Mesenteric fat pad (tissue), 1 donor: ENCODE results near the gene SFXN1. TPM values are rescaled to one million over a fixed set of nuclear protein-coding genes. Genes with fewer than 3 reads are reported as not detected.

Experiments used
- DNase-seq: peaks from one replicate; pipeline ENCODE4 v3.0.0-alpha.2; 2020; ENCODE audit warnings: low spot score
- total RNA-seq: library from RNA; stranded (reverse); fragmentation: NEBNext Ultra II Directional; extraction: Animal tissue kit (Norgen Biotek cat#: 25700); gene quantifications from one replicate; pipeline ENCODE4 v1.2.1, GENCODE V29; 2021
- donor health status: DM: yes; HTN: yes; CAD: no.

SFXN1 gene
- total RNA-seq, 1 donor from 2014 or later = 21.3 TPM

DNA sequence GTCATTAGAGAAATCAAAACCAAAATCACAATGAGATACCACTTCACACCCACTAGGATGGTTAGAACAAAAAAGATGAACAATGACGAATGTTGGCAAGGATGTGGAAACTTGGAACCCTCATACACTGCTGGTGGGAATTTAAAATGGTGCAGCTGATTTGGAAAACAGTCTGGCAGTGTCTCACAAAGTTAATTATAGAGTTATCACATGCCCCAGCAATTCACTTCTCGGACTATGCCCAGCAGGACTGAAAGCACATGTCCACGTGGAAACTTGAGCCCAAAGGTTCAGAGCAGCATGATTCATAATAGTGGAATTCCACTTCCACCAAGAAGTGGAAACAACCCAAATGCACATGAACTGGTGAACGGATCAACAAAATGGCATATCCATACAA, 94.5 kb downstream of the SFXN1 start:
- DNase-seq = no peak

DNA sequence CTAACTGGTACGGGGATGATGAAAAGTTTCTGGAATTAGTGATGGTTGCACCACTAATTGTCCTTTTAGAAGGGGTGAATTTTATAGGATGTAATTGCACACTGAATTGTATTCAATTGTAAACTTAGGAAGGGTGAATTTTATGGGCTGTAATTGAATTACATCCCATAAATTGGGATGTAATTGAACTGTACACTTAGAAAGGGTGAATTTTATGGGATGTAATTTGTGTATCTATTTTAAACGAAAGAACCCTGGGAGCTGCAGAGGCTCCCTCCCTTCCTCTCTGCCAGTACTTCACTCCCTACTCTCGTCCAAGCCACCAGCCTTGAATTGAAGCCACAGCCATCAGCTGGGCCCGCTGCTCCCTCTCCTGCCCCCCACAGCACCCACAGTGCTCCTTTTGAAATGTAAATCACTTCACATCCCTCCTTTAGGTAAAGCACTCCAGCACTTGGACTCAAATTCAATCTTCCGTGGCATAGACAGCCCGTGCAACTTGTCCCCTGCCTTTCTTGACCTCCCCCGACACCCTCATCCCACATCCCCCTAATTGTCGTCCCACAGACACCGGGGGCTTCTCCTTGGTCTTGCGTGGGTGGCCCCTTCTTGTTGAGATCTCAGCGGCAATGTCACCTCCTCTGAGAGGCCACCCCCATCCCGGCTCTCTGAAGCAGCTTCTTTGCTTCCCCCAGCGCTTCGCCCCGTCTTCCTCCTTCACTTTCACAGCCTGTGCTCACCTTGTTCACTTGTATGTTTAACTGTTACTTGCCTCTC, 95.3 kb downstream of the SFXN1 start:
- DNase-seq = no peak

DNA sequence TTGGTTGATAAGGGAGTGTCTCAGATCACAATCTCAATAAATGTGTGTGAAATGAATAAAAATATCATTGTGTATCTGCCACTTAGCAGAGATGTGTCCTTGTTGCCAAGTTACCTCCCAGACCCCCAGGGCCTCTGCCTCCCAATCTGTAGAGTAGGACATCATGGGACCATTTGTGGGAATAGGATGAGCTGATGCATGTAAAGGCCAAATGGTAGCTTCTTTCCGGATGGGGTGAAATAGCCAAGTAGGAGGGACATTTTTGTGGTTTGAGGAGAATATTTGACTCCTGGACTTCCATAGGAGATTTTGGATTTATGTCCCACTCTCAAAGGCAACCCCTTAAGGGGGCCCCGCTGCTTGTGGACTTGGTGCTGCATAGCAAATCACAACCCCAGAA, 96.9 kb downstream of the SFXN1 start:
- no peak for DNase-seq

DNA sequence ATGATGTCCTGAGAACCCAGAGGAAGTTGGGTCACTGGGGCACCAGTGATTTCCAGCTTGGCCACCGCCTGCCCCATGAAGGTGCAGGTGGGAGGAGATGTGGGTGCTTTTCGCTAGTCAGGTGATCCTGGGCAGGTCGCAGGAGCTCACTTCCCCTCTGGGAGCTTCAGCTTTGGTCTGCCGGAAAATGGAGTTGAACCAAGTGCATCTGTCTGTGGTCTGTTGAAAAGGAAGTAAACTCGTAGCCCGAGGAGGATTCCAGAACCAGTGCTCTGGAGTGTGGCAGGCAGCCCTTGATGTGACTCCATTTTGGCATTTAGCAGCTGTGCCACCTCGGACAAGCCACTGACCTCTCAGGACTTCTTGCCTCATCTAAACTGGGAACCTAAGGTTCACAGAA, 97.7 kb downstream of the SFXN1 start:
- DNase-seq = no peak

DNA sequence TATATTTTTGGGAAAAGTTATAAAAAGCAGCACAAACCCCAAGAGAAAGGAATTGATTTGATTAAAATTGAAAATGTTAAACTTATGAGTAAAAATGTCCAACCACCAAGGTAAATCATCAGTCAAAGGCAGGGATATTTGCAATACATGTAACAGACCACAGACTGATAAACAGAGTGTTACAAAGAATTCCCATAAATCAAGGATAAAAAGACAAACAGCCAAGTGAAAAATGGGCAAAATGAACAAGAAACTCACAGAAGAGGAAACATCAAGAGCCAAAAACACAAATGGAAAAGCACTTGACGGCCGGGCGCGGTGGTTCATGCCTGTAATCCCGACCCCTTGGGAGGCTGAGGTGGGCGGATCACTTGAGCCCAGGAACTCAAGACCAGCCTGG, 98.2 kb downstream of the SFXN1 start:
- no peak for DNase-seq

Other genes with a start within 250 kb of the SFXN1 start
- 1.1 TPM for gene DRD1, start 34.4 kb upstream of the SFXN1 start, total RNA-seq
- 12.5 TPM for gene HRH2, start 179.5 kb downstream of the SFXN1 start, total RNA-seq